ENCODE measurements around the gene GGCX. TPM values are rescaled to one million over a fixed set of nuclear protein-coding genes. Genes with fewer than 3 reads are reported as not detected.
A peak's percentile ranks its signal among the peaks of the same experiment; 100 is the strongest.
"Not testable (repeated sequence)": the region's sequence is repeated elsewhere in the genome, so short reads cannot be mapped to it uniquely, and the experiment has no call there.

GGCX gene
- polyA plus RNA-seq (ENCODE audit: insufficient read length) = 41.2 TPM
- long read RNA-seq, donor 1, full-length matches to known transcripts = 7 of 7 reads
- long read RNA-seq, donor 1, partial matches to known transcripts = 0 of 7 reads
- long read RNA-seq, donor 1, other reads (novel, unspliced or antisense) = 0 of 7 reads
- long read RNA-seq, donor 2, full-length matches to known transcripts = 7 of 7 reads
- long read RNA-seq, donor 2, partial matches to known transcripts = 0 of 7 reads
- long read RNA-seq, donor 2, other reads (novel, unspliced or antisense) = 0 of 7 reads
- long read RNA-seq, donor 3, full-length matches to known transcripts = 4 of 4 reads
- long read RNA-seq, donor 3, partial matches to known transcripts = 0 of 4 reads
- long read RNA-seq, donor 3, other reads (novel, unspliced or antisense) = 0 of 4 reads
- long read RNA-seq, donor 4, partial matches to known transcripts = 0 of 2 reads
- long read RNA-seq, donor 4, other reads (novel, unspliced or antisense) = 0 of 2 reads
- long read RNA-seq, donor 5, full-length matches to known transcripts = 9 of 14 reads
- long read RNA-seq, donor 5, partial matches to known transcripts = 5 of 14 reads
- long read RNA-seq, donor 5, other reads (novel, unspliced or antisense) = 0 of 14 reads
- long read RNA-seq, donor 6, transcript GGCX-208 (2 exons, 600 nt) = major isoform, 8 of 188 reads
- long read RNA-seq, donor 6, partial matches to known transcripts = 170 of 188 reads
- long read RNA-seq, donor 6, other reads (novel, unspliced or antisense) = 6 of 188 reads
- long read RNA-seq, donor 7, full-length matches to known transcripts = 7 of 82 reads
- long read RNA-seq, donor 7, partial matches to known transcripts = 70 of 82 reads
- long read RNA-seq, donor 7, other reads (novel, unspliced or antisense) = 5 of 82 reads
- long read RNA-seq, donor 8, full-length matches to known transcripts = 8 of 8 reads
- long read RNA-seq, donor 8, partial matches to known transcripts = 0 of 8 reads
- long read RNA-seq, donor 8, other reads (novel, unspliced or antisense) = 0 of 8 reads

- DNase-seq = peak; percentile 95
Observed at GRCh38 chr2:85561280-85562212, at the start of gene GGCX. Gene GGCX (minus strand): TSS chr2:85561493. CDS start chr2:85561428, 65 bp downstream.

- DNase-seq = no peak
Observed at GRCh38 chr2:85607268-85608215, 46.2 kb upstream of the GGCX start.

GRCh38 chr2:85606116-85606455 is 44.8 kb upstream of the GGCX start:
- no peak for DNase-seq

GRCh38 chr2:85605406-85606115 is 44.3 kb upstream of the GGCX start:
- DNase-seq = peak; percentile 56

GRCh38 chr2:85604568-85605339 is 43.5 kb upstream of the GGCX start:
- no peak for DNase-seq

- not testable (repeated sequence) for DNase-seq
Observed at GRCh38 chr2:85604133-85604444, 42.8 kb upstream of the GGCX start.

GRCh38 chr2:85602476-85603234 is 41.4 kb upstream of the GGCX start, which contains the start of gene TMEM150A:
Gene TMEM150A (minus strand): TSS chr2:85602698. CDS start chr2:85601948, 750 bp downstream.
- DNase-seq = peak; percentile 92

GRCh38 chr2:85601771-85602475 is 40.6 kb upstream of the GGCX start:
- no peak for DNase-seq

- no peak for DNase-seq
Observed at GRCh38 chr2:85600951-85601770, 39.9 kb upstream of the GGCX start.

GRCh38 chr2:85600235-85600575 is 38.9 kb upstream of the GGCX start:
- no peak for DNase-seq

GRCh38 chr2:85599468-85600234 is 38.4 kb upstream of the GGCX start:
- DNase-seq = no peak

GRCh38 chr2:85598594-85599340 is 37.5 kb upstream of the GGCX start:
- DNase-seq = no peak

GRCh38 chr2:85597241-85597640 is 35.9 kb upstream of the GGCX start:
- no peak for DNase-seq

- DNase-seq = no peak
Observed at GRCh38 chr2:85596486-85597143, 35.3 kb upstream of the GGCX start.

- no peak for DNase-seq
Observed at GRCh38 chr2:85596026-85596333, 34.7 kb upstream of the GGCX start.

All from left kidney (tissue), 8 donors.